H1 (cell line): ENCODE measurements around the gene BICRAL. TPM values are rescaled to one million over a fixed set of nuclear protein-coding genes. Genes with fewer than 3 reads are reported as not detected.
"Not testable (repeated sequence)": the region's sequence is repeated elsewhere in the genome, so short reads cannot be mapped to it uniquely, and the experiment has no call there.

Experiments used
- CTCF ChIA-PET: fragments of 300-600 bp; sonication (Branson Sonifier 250); formaldehyde crosslinking; loops from one replicate; lab custom pipeline; 2021; ENCODE audit not compliant: partially characterized antibody; lab: Charles Lee
- POLR2A ChIA-PET: fragments of 300-600 bp; sonication (Branson Sonifier 250); formaldehyde crosslinking; loops from one replicate; lab custom pipeline; 2021; ENCODE audit warnings: inconsistent platforms; ENCODE audit not compliant: partially characterized antibody; lab: Charles Lee
- DNase-seq, 2 experiments: peaks; one replicate each; pipeline versions ENCODE4 v3.0.0 to v3.0.0-alpha.2; 2010 to 2022; ENCODE audit warnings: low spot score in 2 of 2, low read depth in 1 of 2, mixed read lengths in 1 of 2
- FAIRE-seq: peaks from 2 replicates; lab custom pipeline; 2011; peaks lifted over from hg19 to GRCh38; lab: Jason Lieb, UNC
- H2AFZ ChIP-seq: 2 replicates; pipeline ENCODE4 v1.8.1; 2012; ENCODE audit warnings: low read length, inconsistent platforms
- H2AK5ac ChIP-seq: 2 replicates; pipeline ENCODE4 v1.6.1; 2013; ENCODE audit warnings: low read depth, low read length
- H2BK120ac ChIP-seq: replicated peaks from 2 replicates; pipeline ENCODE3; 2013; ENCODE audit warnings: low read depth, low read length, inconsistent platforms
- H2BK12ac ChIP-seq: 2 replicates; pipeline ENCODE4 v1.6.1; 2013; ENCODE audit warnings: low read depth, low read length
- H2BK15ac ChIP-seq: 2 replicates; pipeline ENCODE4 v1.6.1; 2013; ENCODE audit warnings: low read length
- H2BK20ac ChIP-seq: 2 replicates; pipeline ENCODE4 v1.6.1; 2013; ENCODE audit warnings: low read length
- H2BK5ac ChIP-seq: 2 replicates; pipeline ENCODE4 v1.6.1; 2013; ENCODE audit warnings: low read depth, low read length
- H3K14ac ChIP-seq: 2 replicates; pipeline ENCODE4 v1.6.1; 2013; ENCODE audit warnings: inconsistent platforms; ENCODE audit not compliant: insufficient read length
- H3K18ac ChIP-seq: 2 replicates; pipeline ENCODE4 v1.6.1; 2013; ENCODE audit warnings: low read length; ENCODE audit errors: extremely low read depth
- H3K23ac ChIP-seq: 2 replicates; pipeline ENCODE4 v1.6.1; 2013; ENCODE audit warnings: inconsistent platforms; ENCODE audit not compliant: insufficient read length
- H3K23me2 ChIP-seq: 2 replicates; pipeline ENCODE4 v1.6.1; 2013; ENCODE audit warnings: low read depth, low read length
- H3K27ac ChIP-seq: 2 replicates; pipeline ENCODE4 v1.6.1; 2011; ENCODE audit warnings: low read depth, low read length, inconsistent platforms
- H3K27me3 ChIP-seq, 4 experiments: replicated peaks in 1 of 4; 1 replicate in 1 of 4; 2 replicates in 3 of 4; pipeline versions ENCODE4 v1.6.1 to v1.8.1; 2011 to 2013; ENCODE audit warnings: low read length in 3 of 4, mild to moderate bottlenecking in 3 of 4, inconsistent platforms in 2 of 4, mixed read lengths in 2 of 4, moderate library complexity in 1 of 4; ENCODE audit not compliant: control insufficient read depth in 3 of 4, insufficient read depth in 3 of 4; ENCODE audit errors: extremely low read depth in 1 of 4
- H3K36me3 ChIP-seq, 4 experiments: 2 replicates each; pipeline versions ENCODE4 v1.6.1 to v1.8.1; 2011 to 2013; ENCODE audit warnings: mild to moderate bottlenecking in 4 of 4, low read length in 3 of 4, moderate library complexity in 2 of 4, control low read depth in 1 of 4, inconsistent platforms in 1 of 4; ENCODE audit not compliant: insufficient read depth in 4 of 4, control insufficient read depth in 2 of 4
- H3K4ac ChIP-seq: replicated peaks from 2 replicates; pipeline ENCODE3; 2013; ENCODE audit warnings: low read length, low read depth, mixed read lengths, inconsistent platforms; ENCODE audit not compliant: insufficient read length
- H3K4me1 ChIP-seq, 4 experiments: replicated peaks in 1 of 4; 1 replicate in 1 of 4; 2 replicates in 3 of 4; pipeline versions ENCODE4 v1.6.1 to v1.8.1; 2011 to 2013; ENCODE audit warnings: low read length in 3 of 4, inconsistent platforms in 2 of 4, mixed read lengths in 1 of 4; ENCODE audit not compliant: insufficient read depth in 4 of 4, control insufficient read depth in 3 of 4
- H3K4me2 ChIP-seq, 2 experiments: 2 replicates each; pipeline versions ENCODE4 v1.6.1 to v1.8.1; 2011 to 2013; ENCODE audit warnings: low read depth in 2 of 2, low read length in 2 of 2, control low read depth in 1 of 2, inconsistent platforms in 1 of 2, mild to moderate bottlenecking in 1 of 2; ENCODE audit not compliant: insufficient read depth in 1 of 2
- H3K4me3 ChIP-seq, 4 experiments: fragments of 200-600, 300-600 bp in 1 of 4; sonication (generic), shearing (Covaris generic), sonication (Bioruptor Twin) in 1 of 4; 2 replicates each; pipeline versions ENCODE4 v1.5.1 to v1.8.1; 2011 to 2016; ENCODE audit warnings: low read length in 4 of 4, low read depth in 3 of 4, control low read depth in 2 of 4, inconsistent platforms in 2 of 4, mild to moderate bottlenecking in 2 of 4, mixed read lengths in 1 of 4, moderate library complexity in 1 of 4; ENCODE audit not compliant: insufficient read depth in 2 of 4; ENCODE audit errors: extremely low read depth in 1 of 4
- H3K56ac ChIP-seq: replicated peaks from 2 replicates; pipeline ENCODE3; 2013; ENCODE audit warnings: low read depth, mild to moderate bottlenecking, mixed read lengths, low read length, inconsistent platforms; ENCODE audit not compliant: insufficient read length
- H3K79me1 ChIP-seq: 2 replicates; pipeline ENCODE4 v1.6.1; 2013; ENCODE audit warnings: low read depth, low read length, control low read depth
- H3K79me2 ChIP-seq, 2 experiments: 2 replicates each; pipeline versions ENCODE4 v1.6.1 to v1.8.1; 2012 to 2013; ENCODE audit warnings: low read length in 2 of 2, mild to moderate bottlenecking in 2 of 2, inconsistent platforms in 1 of 2; ENCODE audit not compliant: insufficient read depth in 2 of 2, control insufficient read depth in 1 of 2
- H3K9ac ChIP-seq, 4 experiments: replicated peaks in 1 of 4; 1 replicate in 1 of 4; 2 replicates in 3 of 4; pipeline versions ENCODE4 v1.6.1 to v1.8.1; 2011 to 2013; ENCODE audit warnings: low read depth in 3 of 4, low read length in 3 of 4, control low read depth in 2 of 4, mild to moderate bottlenecking in 2 of 4, moderate library complexity in 2 of 4, inconsistent platforms in 1 of 4; ENCODE audit errors: extremely low read depth in 1 of 4
- H3K9me3 ChIP-seq, 2 experiments: 2 replicates each; pipeline versions ENCODE4 v1.6.1 to v1.8.1; 2012 to 2013; ENCODE audit warnings: mild to moderate bottlenecking in 2 of 2, moderate library complexity in 2 of 2, control low read depth in 1 of 2, inconsistent platforms in 1 of 2, low read depth in 1 of 2, low read length in 1 of 2, mixed read lengths in 1 of 2; ENCODE audit not compliant: insufficient read depth in 2 of 2
- H4K20me1 ChIP-seq, 2 experiments: replicated peaks in 1 of 2; 2 replicates each; pipeline versions ENCODE3 to v1.8.1; 2011 to 2013; ENCODE audit warnings: inconsistent platforms in 2 of 2, low read length in 2 of 2, mild to moderate bottlenecking in 1 of 2; ENCODE audit not compliant: insufficient read depth in 2 of 2, control insufficient read depth in 1 of 2
- H4K5ac ChIP-seq: 2 replicates; pipeline ENCODE4 v1.6.1; 2013; ENCODE audit warnings: low read length, low read depth, mixed read lengths, inconsistent platforms; ENCODE audit not compliant: insufficient read length
- H4K8ac ChIP-seq: 2 replicates; pipeline ENCODE4 v1.8.0; 2013; ENCODE audit warnings: mild to moderate bottlenecking, moderate library complexity, low read length, inconsistent platforms; ENCODE audit not compliant: insufficient read depth; ENCODE audit errors: extremely low read depth
- H4K91ac ChIP-seq: replicated peaks from 2 replicates; pipeline ENCODE3; 2013; ENCODE audit warnings: low read length, mixed read lengths, inconsistent platforms; ENCODE audit not compliant: insufficient read length
- WGBS, 2 experiments: shearing (Covaris generic) in 1 of 2; methylation state at CpG; one replicate each; pipeline versions ENCODE4 v1.1.6 to v1.1.7; 2013 to 2015; ENCODE audit warnings: low lambda C conversion rate in 2 of 2, mixed read lengths in 2 of 2, inconsistent platforms in 1 of 2, low coverage in 1 of 2, missing lambda C conversion rate in 1 of 2; ENCODE audit not compliant: insufficient replicate concordance in 2 of 2, insufficient coverage in 1 of 2, insufficient read length in 1 of 2; ENCODE audit errors: extremely low coverage in 1 of 2, missing lambda C conversion rate in 1 of 2; 5-methylcytosine and 5-hydroxymethylcytosine counted together
- polyA plus RNA-seq, 7 experiments: library from polyadenylated mRNA; depleted of rRNA in 3 of 7; stranded (reverse) in 5 of 7; unstranded in 2 of 7; fragments of >200 nt in 5 of 7; fragments of 200-250 nt in 2 of 7; gene quantifications; 1 replicate in 5 of 7; 2 replicates in 1 of 7; 4 replicates in 1 of 7; pipeline versions ENCODE4 v1.2.1 to v1.2.3, GENCODE V29; 2011 to 2013; ENCODE audit warnings: missing spikeins in 2 of 7, mixed read lengths in 2 of 7
- total RNA-seq: library from RNA; stranded (reverse); fragmentation: NEBNext Ultra II Directional; extraction: Animal tissue kit (Norgen Biotek cat#: 25700); gene quantifications from 2 replicates; pipeline ENCODE4 v1.2.1, GENCODE V29; 2021

The BICRAL gene
- total and polyA plus RNA-seq, 2 of the 8 experiments (the other 6 are each of a cell fraction or from before 2014, with no cell fraction given) = 9.4 to 12.2 TPM

DNA sequence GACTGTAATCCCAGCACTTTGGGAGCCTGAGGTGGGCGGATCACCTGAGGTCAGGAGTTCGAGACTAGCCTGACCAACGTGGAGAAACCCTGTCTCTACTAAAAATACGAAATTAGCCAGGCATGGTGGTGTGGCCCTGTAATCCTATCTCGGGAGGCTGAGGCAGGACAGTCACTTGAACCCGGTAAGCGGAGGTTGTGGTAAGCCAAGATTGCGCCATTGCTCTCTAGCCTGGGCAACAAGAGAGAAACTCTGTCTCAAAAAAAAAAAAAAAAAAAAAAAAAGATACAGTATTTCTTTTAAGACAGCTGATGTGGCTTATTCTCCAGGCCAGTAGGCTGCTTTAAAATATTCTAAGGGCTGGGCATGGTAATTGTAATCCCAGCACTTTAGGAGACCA is 33.9 kb downstream of the BICRAL start:
- not testable (repeated sequence) for H3K23ac ChIP-seq, H3K4me3 ChIP-seq, H2BK12ac ChIP-seq, H3K56ac ChIP-seq, H3K9ac ChIP-seq, H3K79me1 ChIP-seq, H3K4me2 ChIP-seq, H3K18ac ChIP-seq, H2BK5ac ChIP-seq, H3K14ac ChIP-seq, FAIRE-seq, H4K5ac ChIP-seq, H3K27me3 ChIP-seq, H3K4ac ChIP-seq, H3K9me3 ChIP-seq, DNase-seq, H4K8ac ChIP-seq, H2BK15ac ChIP-seq, H3K36me3 ChIP-seq, H3K27ac ChIP-seq, H2BK120ac ChIP-seq, H3K23me2 ChIP-seq, H2AK5ac ChIP-seq, H2AFZ ChIP-seq, H3K79me2 ChIP-seq, H4K20me1 ChIP-seq, H4K91ac ChIP-seq, H2BK20ac ChIP-seq
- ChIA-PET CTCF (interaction anchor here (0.6 to 0.8 kb wide), 2 partner anchors 42 to 261 kb away, joined by 3 to 4 read pairs; no protein-coding TSS in a partner anchor), POLR2A (interaction anchor here (0.7 to 1.2 kb wide), 3 partner anchors 27 to 68 kb away, joined by 3 to 4 read pairs (median 3); no protein-coding TSS in a partner anchor)
- H3K4me1 ChIP-seq = peaks cover 0 to 16% (median 9%) of the 10 kb centered on the region in 4 experiments; a peak in 5 of 7 replicates
- 93% methylated on average over 8 of the region's 8 CpGs; no CpG with 5 or more reads in 1 of the 2 experiments for WGBS, 2 experiments
